Right hindlimb (tissue), 1 donor: ENCODE results near the gene FAM83G.
"Not testable (repeated sequence)": the region's sequence is repeated elsewhere in the genome, so short reads cannot be mapped to it uniquely, and the experiment has no call there.

ENCODE experiments used
- DNase-seq: peaks from one replicate; pipeline ENCODE4 v3.0.0-alpha.2; 2018

FAM83G gene

DNA sequence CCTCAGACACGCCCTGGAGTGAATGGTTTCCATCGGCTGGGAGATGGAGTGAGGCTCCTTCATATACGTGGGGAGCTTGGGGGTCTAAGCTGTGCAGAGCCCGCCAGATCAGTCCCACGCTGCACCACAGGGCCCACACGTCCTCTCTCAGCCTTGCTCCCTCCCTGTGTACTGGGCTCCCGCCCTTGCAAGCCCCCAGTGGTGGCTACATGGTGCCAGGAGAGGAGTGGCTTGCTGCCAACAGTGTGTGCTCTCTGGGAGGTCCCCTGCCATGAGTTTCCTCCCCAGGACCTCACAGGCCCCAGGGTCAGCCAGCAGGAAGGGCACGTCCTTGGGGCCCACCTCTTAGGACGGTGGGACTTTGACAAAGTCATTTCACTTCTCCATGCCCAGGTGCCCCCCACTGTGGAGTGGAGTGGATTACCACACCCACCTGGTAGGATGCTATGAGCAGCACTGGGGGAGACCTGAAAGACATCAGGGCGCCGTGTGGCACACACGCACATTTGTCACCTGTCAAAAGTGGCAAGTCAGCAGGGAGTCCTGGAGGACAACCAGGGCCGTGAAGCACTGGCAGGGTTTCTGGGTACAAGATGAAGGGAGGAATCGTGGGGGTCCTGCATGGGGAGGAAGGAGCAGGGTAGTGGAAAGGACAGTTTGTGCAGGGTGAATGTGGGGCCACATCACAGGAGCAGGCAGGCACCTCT is 38.9 kb downstream of the FAM83G start:
- no peak for DNase-seq

DNA sequence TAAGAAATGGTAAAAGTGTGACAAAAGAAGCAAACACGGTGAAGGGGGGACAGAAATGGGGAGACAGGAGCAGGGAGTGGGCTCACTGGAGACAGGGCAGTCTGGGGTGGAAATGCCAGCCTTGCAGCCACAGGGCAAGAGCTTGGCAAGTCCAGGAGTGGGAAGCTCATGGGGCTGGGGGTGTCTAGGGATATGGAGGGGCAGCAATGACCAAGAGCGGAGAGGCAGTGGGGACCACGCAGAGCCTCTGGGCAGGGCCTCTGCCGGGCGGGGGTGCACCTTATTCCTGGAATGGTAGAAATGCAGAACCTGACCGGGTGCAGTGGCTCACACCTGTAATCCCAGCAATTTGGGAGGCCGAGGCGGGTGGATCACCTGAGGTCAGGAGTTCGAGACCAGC is 40.0 kb downstream of the FAM83G start:
- no peak for DNase-seq

DNA sequence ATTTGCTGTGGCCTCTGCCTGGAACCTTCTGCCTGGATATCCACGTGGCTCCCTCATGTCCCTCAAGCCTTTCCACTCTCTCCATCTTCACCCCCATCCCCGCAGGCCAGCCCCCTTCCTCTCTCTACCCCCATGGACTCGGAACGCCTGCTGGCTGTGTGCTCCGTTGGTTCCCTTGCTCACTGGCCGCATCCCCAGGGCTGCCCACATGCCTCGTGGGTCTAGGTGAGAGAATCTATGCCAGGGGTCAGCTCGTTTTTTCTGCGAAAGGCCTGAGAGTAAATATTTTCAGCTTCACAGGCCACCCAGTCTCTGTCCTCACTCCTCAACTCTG is 40.6 kb downstream of the FAM83G start:
- no peak for DNase-seq

DNA sequence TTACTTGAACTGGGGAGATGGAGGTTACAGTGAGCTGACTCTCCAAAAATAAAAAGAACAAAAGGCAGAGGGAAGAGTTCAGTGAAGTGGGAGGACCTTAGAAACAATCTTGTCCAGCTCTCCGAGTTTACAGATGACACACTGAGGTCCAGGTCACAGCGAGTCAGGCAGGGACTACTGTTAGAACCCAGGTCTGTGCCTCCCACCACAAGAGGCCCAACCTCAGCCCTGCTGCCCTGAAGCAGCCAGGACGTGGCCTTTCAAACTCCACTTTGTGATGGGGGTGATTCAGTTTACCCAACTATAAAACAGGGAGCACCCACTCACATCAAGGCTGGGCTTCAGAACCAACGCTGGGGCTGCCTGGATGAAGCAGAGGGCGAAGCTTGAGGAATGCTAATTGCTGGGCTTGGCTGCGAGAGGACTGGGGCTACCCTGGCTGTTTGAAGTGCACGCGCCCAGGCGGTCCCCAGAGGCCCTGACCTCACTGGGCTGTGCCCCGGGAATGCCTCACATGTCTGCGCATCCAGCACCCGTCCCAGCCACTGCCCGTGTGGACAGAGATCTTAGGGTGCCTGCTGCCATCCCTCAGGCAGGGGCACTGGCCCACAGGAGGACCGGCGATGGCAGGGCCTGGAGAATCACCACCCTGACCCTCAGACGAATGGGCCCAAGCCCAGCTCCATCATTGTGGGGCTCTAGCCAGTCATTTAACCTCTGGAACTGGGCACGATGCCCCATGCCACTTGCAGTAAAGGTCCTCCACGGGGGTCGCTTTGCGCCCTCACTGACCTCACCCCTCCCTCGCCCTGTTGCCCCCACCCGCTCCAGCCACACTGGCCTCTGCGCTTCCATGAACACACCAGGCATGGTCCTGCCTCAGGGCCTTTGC is 41.2 kb downstream of the FAM83G start:
- DNase-seq: no peak

DNA sequence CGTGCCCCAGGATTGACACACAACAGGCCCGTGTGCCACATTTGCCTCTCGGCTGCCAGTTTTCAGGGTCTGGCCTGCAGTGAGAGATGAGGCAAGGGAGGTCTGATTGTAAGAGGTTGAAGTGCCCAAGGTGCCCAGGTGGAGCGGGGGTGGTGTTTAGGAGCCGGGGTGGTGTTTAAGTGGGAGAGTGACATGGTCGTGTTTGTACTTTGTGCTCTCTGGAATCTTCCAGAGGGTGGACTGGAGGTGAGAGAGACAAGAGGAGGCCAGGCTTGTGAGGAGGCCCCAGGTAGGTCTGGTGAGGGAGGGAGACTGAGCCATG is 42.1 kb downstream of the FAM83G start:
- DNase-seq: no peak

DNA sequence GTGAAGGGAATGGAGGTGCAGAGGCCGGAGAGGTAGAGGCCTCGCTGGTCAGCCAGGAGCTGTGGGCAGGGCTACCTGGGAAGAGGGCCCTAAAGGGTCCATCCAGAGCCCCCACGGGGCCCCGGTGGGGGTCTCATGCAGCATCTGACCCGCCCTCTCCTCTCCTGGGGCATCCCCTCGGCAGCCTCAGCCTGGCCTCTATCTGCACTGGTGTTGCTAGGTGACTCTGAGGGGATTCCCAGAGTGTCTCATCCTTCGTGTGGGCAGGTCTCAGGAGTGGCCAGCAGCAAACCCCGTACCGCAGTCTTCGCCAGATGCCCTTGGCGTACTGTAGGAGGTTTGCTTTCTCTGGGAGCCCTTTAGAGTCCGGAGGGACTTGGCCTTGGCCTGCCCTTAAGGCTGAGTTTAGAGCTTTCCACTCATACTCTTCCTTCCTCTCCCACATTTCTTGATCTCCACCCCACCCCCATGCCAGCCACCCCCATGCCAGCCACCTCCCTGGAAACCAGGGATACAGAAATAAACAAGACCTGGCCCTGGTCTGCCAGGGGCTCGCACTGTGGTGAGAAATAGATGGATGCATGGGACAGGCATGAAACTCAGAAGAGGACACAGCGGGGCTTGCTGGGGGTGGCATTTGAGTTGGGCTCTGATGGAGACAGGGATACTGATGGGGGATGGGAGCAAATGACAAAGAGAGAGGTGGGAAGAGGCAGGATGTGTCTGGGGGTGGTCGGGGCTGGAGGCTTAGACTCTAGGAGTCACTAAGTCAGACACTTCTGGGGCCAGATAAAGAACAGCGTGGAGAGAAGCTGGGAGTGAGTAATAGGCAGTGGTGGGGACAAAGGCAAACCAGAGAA is 42.7 kb downstream of the FAM83G start:
- no peak for DNase-seq

DNA sequence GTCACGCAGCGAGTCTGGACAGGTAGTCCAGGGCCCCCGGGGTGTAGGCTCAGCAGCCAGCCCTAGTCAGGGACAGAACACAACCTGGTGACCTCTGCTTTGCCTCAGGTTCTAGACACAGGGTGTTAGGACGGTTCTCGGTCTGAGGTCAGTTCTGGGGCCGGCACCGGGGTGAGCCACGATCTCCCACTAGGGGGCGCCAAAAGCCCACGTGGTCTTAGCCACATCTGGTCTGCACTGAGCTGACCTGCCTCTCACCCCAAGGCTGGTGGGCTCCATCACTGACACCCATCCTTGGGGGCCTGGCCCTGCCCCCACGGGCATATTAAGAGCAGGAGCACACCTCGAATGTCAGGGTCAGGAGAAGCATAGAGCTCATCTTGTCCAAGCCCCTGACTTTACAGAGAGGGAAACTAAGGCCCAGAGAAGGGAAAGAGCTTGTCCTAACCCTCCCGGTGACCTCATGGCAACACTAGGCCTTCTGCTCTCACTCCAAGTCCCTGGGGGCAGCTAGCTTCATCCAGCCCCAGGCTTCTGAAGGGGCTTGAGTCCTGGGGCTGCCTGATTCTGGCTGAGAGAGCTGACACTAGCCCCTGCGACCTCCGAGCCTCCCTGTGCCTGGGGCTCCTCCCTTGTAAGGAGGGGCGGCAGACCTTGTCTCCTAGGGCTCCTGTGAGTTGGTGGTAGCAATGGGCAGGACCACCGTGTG is 43.6 kb downstream of the FAM83G start:
- DNase-seq: peak; percentile 77

DNA sequence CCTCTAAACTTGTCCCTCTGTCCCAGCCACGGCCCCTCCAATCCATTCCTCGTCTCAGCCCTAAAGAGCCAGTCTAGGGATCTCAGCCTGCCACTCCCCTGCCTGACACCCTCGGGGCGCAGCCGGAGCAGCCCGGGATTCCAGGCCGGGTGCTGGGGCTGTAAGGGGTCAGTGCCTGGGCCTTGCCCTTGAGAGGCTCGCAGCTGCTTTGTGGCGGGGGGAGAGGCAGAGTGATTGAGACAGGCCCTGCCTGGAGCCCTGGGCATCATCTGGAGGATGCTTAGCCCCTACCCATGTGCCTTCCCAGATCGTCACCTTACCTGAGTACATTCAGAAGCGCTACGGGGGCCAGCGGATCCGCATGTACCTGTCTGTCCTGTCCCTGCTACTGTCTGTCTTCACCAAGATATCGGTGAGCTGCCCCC is 44.3 kb downstream of the FAM83G start:
- DNase-seq: no peak

DNA sequence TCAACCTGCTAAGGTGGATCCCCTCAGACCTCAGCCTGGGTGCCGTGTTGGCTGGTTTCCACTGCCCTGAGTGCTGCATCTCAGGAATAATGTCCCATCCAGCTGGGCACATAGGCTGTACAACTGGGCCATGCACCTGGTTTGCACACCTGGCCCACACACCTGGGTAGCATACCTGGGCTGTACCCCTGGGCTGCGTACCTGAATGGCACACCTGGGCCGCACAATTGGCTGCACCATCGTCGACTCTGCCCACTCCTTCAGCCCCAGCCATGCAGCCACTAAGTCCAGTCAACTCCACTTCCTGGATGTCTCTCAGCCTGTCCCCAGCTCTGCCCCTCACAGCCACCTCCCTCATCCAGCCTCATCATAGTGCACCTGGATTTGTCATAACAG is 44.7 kb downstream of the FAM83G start:
- no peak for DNase-seq

DNA sequence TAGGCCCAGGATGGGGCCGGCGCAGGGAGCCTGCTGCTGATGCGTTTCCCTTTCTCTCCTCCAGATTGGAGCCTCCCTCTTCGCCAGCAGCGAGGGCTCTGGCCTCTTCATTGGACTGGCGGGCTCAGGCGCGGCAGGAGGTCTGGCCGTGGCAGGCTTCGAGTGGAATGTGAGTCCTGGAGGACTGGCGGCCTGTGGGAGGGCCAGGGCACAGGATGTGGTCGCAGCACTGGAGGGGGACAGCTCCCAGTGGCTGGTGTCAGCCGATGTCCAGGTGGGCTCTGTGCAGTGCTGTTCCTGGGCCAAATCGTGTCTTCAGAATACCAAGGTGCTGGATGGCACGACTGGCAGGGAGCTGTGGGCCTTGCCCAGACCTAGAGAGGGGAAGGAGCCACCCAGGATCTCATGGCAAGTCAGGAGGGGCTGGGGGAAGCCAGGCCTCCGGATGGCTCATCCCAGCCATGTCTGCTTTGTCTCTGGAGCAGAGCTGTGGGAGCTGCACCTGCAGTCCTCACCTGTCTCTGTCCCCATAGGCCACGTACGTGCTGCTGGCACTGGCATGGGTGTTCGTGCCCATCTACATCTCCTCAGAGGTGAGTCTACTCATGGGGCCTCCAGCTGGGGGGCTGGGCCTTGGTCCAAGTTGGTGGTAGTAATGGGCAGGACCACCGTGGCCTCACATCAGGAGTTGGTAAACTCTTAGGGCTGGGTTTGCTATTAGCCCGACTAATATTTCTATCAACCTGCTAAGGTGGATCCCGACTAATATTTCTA is 45.3 kb downstream of the FAM83G start:
- DNase-seq: no peak

DNA sequence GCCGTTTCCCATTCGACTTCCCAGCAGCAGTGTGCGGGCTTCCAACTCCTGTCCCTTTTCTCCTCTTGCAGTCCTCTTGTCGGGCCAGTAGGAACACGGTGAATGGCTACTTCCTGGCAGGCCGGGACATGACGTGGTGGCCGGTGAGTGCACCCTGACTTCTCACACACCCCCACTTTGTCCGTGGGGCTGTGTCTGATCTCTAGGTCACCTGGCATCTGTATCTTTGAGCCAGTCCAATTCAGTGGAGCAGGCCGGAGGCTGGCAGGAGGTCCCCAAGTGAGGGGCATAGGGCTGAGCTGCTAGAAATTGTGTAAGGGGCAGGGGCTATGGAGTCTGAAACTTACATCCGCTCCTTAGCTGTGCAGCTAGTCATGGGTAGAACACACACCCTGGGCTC is 46.0 kb downstream of the FAM83G start:
- no peak for DNase-seq

DNA sequence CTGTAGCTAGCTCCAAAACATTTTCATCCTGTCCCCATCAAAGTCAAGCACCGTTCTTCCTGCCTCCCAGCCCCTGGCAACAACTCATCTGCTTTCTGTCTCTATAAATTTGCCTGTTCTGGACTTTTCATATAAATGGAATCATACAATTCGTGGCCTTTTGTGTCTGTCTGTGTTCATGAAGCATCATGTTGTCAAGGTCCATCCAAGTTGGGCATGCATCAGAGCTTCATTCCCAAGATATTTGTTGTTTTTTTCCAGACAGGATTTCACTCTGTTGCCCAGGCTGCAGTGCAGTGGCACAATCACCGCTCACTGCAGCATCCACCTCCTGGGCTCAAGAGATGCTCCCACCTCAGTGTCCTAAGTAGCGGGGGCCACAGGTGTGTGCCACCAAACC is 46.7 kb downstream of the FAM83G start:
- DNase-seq: no peak

DNA sequence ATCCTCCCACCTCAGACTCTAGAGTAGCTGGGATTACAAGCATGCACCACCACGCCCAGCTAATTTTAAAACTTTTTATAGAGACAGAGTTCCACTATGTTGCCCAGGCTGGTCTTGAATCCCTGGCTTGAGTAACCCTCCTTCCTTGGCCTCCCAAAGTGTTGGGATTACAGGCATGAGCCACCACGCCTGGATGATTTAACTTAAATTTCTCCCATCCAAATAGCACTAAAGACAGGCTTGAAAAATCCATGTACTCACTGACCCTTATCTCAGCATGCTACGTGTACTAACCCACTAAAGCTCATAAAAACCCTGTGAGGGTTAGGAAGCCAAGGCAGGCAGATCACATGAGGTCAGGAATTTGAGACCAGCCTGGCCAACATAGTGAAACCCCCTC is 48.0 kb downstream of the FAM83G start:
- DNase-seq: no peak

DNA sequence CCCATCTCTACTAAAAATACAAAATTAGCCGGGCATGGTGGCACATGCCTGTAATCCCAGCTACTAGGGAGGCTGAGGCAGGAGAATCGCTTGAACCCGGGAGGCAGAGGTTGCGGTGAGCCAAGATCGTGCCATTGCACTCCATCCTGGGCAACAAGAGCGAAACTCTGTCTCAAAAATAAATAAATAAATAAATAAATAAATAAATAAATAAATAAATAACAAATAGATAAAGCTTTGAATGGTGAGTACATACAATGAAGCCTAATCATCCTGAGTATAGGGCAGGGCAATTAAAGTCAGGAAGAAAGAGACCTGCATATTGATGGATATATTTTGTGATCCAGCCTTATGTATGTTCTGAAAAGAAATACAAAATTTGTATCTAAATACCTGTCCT is 48.5 kb downstream of the FAM83G start:
- not testable (repeated sequence) for DNase-seq

DNA sequence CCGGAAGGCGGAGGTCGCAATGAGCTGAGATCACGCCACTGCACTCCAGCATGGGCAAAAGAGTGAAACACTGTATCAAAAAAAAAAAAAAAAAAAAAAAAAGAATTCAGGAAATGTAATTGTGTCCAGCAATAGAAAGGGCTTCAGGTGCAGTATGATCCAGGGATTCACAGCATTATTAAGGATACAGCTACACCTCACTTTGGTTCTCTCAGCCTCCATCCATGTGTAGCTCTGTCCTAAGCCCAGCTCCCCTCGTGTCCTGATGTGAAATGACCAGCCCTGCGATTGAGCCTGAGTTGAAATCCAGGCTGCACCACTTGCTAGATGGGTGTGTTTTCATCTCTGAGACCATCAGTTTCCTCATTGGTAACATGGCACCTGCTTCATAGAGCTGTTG is 49.6 kb downstream of the FAM83G start:
- DNase-seq: no peak

DNA sequence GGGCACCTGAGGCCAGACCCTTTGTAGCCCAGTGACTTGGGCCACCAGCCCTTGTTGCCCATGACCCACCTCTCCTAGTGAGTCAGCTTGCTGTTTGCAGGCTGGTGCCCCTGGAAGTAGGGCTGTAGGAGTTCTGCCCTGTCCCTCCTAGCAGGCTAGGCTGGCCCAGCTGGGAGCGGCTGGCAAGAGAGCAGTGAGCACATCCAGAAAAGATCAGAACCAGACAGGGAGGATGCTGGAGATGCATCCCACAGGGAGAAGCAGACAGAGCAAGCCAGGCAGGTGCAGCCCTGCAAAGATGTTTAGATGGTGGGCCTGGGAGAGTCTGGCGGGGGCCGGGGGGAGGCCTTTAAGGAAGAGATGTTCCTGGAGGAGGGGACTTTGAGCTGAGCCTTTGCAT is 50.2 kb downstream of the FAM83G start:
- DNase-seq: no peak

DNA sequence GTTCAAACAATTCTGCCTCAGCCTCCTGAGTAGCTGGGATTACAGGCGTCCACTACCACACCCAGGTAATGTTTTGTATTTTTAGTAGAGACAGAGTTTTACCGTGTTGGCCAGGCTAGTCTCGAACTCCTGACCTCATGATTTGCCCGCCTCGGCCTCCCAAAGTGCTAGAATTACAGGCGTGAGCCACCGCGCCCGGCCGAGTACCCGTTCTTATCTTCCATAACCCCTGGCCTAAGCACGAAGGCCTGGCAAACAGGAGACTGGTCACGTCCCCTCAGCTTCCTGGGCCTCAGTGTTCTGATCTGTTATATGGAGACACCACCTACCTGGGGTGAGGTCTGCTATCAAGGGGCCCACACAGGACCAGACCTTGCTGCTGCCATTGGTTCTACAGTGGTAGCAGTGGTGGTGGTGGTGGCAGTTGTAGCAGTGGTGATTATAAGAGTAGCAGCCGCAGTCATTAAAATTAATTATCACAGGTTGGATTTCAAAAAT is 51.3 kb downstream of the FAM83G start:
- no peak for DNase-seq

DNA sequence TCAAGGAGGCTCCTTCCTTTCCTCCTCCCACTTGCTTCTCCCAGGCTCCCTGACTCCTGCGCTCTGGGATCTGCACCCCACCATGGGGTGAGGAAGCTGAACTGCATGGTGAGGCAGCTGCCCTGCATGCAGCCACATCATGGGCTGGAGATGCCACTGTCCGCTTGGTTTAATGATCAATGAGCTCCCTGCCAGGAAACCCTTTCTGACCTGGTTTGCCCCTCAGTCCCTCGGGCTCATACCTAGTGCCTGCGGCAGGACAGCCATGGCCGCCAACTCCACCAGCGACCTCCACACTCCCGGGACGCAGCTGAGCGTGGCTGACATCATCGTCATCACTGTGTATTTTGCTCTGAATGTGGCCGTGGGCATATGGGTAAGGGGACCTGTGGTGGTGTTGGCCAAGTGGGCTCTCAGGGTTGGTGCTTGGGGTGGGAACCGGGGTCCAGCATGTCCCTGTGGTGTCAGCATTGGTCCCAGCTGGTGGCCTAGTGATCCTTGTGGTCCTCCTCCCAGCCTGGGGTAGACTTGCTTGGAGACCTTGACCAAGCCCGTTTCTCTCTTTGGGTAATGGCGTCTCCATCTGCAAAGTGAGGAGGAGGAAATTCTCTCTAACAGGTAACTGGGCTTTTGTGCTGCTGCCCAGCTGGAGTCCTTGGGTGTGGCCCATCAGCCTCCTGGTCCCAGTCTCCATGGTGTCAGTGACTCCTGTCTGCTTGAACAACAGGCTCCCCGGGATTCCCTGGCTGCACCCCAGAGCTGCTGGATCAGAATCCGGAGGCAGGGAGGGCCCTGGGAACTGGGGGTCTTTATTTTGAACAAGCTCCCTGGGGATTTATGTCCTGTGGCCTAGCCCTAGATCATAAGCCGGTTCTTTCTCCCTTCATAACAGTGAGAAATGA is 52.4 kb downstream of the FAM83G start, which contains the start of gene SLC5A10:
Gene SLC5A10 (plus strand): TSS at position 225 of the 902 bp plus-strand sequence. CDS start 41 bp downstream, at position 266.
- no peak for DNase-seq

DNA sequence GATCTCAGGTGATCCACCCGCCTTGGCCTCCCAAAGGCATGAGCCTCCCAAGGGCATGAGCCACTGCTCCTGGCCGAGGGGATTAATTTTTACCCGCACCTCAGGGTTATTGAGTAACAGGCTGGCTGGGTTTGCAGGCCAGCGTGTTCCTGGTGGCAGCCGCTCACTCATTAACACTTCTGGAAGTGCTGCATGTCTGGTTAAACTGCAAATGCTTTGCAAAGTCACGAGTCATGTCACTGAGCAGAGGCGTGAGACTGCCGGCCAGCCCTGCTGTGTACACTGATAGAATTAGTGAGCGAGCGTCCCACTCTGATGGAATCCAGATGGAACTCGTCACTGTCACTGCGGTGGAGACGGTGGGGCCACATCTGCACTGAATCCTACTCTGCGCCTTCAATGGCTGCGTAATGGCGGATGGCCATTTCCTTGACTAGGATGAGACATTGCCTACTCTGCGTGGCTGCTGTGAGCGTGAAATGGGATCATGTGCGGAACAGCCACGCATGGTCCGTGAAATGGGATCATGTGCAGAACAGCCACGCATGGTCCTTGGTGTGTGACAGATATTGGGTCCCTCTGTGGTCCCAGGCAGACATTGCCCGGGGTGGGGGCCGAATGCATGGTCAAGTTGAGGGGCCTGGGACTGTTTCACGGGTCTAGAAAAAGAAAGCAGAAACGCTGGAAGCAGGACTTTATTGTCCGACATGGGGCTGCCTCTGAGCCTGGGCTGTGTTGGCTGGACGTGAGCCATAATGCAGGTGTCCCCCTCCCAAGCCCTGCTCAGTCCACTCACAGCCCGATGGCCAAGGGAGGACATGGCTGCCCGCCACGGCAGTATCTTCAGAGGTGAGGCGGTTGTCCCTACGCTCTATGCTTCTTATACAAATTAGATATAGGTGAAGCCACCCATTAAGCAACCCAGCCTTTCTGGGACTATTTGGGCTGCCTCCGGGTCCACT is 53.3 kb downstream of the FAM83G start:
- DNase-seq: no peak

DNA sequence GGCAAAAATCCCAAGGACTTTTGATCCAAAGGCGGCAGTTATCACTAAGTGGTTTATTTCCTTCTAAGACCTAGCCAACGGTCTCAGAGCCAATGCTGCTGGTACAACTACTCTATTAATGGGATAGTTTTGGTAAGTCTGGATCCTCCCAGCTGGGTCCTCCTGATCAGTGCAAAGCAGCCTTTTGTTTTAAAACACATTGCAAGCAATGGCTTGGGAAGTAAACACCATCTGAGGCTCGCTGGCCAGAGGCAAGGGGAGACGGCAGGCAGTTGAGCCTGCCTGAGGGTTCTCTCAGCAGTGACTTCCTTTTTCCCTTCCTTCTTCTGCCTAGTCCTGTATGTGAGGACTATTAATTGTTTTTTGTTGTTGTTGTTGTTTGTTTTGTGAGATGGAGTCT is 54.2 kb downstream of the FAM83G start:
- DNase-seq: no peak
